22Rv1 (cell line): ENCODE results near the gene MAPKAPK3.

Source experiments
- H3K27ac ChIP-seq: fragments of 450-650 bp; 2 replicates; pipeline ENCODE4 v1.5.1; 2017
- CTCF ChIP-seq: fragments of 450-650 bp; IDR thresholded peaks from 2 replicates; pipeline ENCODE4 v1.5.1; 2017; ENCODE audit warnings: mild to moderate bottlenecking
- ZFX ChIP-seq: fragments of 450-650 bp; IDR thresholded peaks from 2 replicates; pipeline ENCODE4 v1.6.1; 2017; ENCODE audit warnings: antibody characterized with exemption, borderline replicate concordance

Gene MAPKAPK3

GRCh38 chr3:50591196-50591741 lies 25.7 kb upstream of the MAPKAPK3 start:
- no peak overlapping the region for H3K27ac ChIP-seq
- no peak for TF ChIP-seq CTCF
- no peak for TF ChIP-seq ZFX

- no peak for TF ChIP-seq ZFX
- TF ChIP-seq CTCF: no peak
Measured at GRCh38 chr3:50592568-50592967, 24.4 kb upstream of the MAPKAPK3 start.

GRCh38 chr3:50594253-50594785 lies 22.6 kb upstream of the MAPKAPK3 start:
- no peak overlapping the region for H3K27ac ChIP-seq
- TF ChIP-seq ZFX (no peak), CTCF (no peak)

More at GRCh38 chr3:50592568-50592967, 24.4 kb upstream of the MAPKAPK3 start:
- peak overlapping the region; percentile 7; the same call in 1 of the 2 replicates for H3K27ac ChIP-seq

GRCh38 chr3:50599115-50599715 lies 17.7 kb upstream of the MAPKAPK3 start:
- peak overlapping the region; percentile 99 for H3K27ac ChIP-seq
- TF ChIP-seq ZFX (no peak), CTCF (no peak)

- H3K27ac ChIP-seq: peak overlapping the region; percentile 99
- TF ChIP-seq ZFX (no peak), CTCF (no peak)
Measured at GRCh38 chr3:50599716-50600118, 17.2 kb upstream of the MAPKAPK3 start.

- TF ChIP-seq ZFX (no peak), CTCF (no peak)
- peak overlapping the region; percentile 99 for H3K27ac ChIP-seq
Measured at GRCh38 chr3:50600141-50600753, 16.7 kb upstream of the MAPKAPK3 start.
